Hepatocyte (in vitro differentiated cells): ENCODE measurements around the gene OTULINL. TPM values are rescaled to one million over a fixed set of nuclear protein-coding genes. Genes with fewer than 3 reads are reported as not detected.

Experiments
- DNase-seq: peaks from one replicate; pipeline ENCODE4 v3.0.0-alpha.2; 2016; ENCODE audit warnings: low spot score
- H2AFZ ChIP-seq: fragments of 200-600 bp; sonication (generic); 2 replicates; pipeline ENCODE4 v1.6.0; 2016; ENCODE audit warnings: antibody characterized with exemption, mild to moderate bottlenecking
- H3K27ac ChIP-seq: fragments of 200-600 bp; sonication (generic); 2 replicates; pipeline ENCODE4 v1.5.1; 2016; ENCODE audit warnings: mild to moderate bottlenecking
- H3K27me3 ChIP-seq: fragments of 200-600 bp; sonication (generic); 2 replicates; pipeline ENCODE4 v1.6.1; 2016
- H3K36me3 ChIP-seq: fragments of 200-600 bp; sonication (generic); replicated peaks from 2 replicates; pipeline ENCODE4 v1.5.1; 2016; ENCODE audit warnings: low read depth; ENCODE audit not compliant: insufficient read depth
- H3K4me1 ChIP-seq: fragments of 200-600 bp; sonication (generic); 2 replicates; pipeline ENCODE4 v1.5.1; 2016; ENCODE audit warnings: mild to moderate bottlenecking, moderate library complexity; ENCODE audit not compliant: insufficient read depth
- H3K4me2 ChIP-seq: fragments of 200-600 bp; sonication (generic); 2 replicates; pipeline ENCODE4 v1.6.0; 2016
- H3K4me3 ChIP-seq: fragments of 200-600 bp; sonication (generic); 2 replicates; pipeline ENCODE4 v1.5.1; 2016; ENCODE audit warnings: mild to moderate bottlenecking
- H3K79me2 ChIP-seq: fragments of 200-600 bp; sonication (generic); 2 replicates; pipeline ENCODE4 v1.6.0; 2017; ENCODE audit warnings: mild to moderate bottlenecking
- H3K9me2 ChIP-seq: fragments of 200-600 bp; sonication (generic); replicated peaks from 2 replicates; pipeline ENCODE4 v1.6.0; 2017; ENCODE audit warnings: mild to moderate bottlenecking; ENCODE audit not compliant: insufficient read depth
- H3K9me3 ChIP-seq: fragments of 200-600 bp; sonication (generic); 2 replicates; pipeline ENCODE4 v1.5.1; 2016; ENCODE audit warnings: low read depth, mild to moderate bottlenecking
- H4K20me1 ChIP-seq: fragments of 200-600 bp; sonication (generic); 2 replicates; pipeline ENCODE4 v1.6.0; 2016; ENCODE audit warnings: mild to moderate bottlenecking; ENCODE audit not compliant: insufficient read depth, poor library complexity, severe bottlenecking
- CTCF ChIP-seq: fragments of 200-600 bp; sonication (generic); IDR thresholded peaks from 2 replicates; pipeline ENCODE4 v1.5.1; 2016; ENCODE audit warnings: antibody characterized with exemption, mild to moderate bottlenecking; ENCODE audit not compliant: poor library complexity
- EZH2 ChIP-seq: fragments of 200-600 bp; sonication (generic); IDR thresholded peaks from 2 replicates; pipeline ENCODE4 v1.6.1; 2016; ENCODE audit warnings: antibody characterized with exemption, mild to moderate bottlenecking, borderline replicate concordance
- EZH2phosphoT487 ChIP-seq: fragments of 200-600 bp; sonication (generic); IDR thresholded peaks from one replicate; pipeline ENCODE4 v1.6.1; 2018; ENCODE audit warnings: antibody characterized with exemption, mild to moderate bottlenecking, low read depth, moderate library complexity; ENCODE audit not compliant: unreplicated experiment, severe bottlenecking
- WGBS: methylation state at CpG from one replicate; pipeline ENCODE4 v1.1.6; 2016; ENCODE audit warnings: low lambda C conversion rate; ENCODE audit errors: missing lambda C conversion rate; 5-methylcytosine and 5-hydroxymethylcytosine counted together
- polyA plus RNA-seq: library from polyadenylated mRNA; unstranded; fragments of >200 nt; fragmentation: Nextera tagmentation; extraction: Ambion mirVana; gene quantifications from 2 replicates; pipeline ENCODE4 v1.2.1, GENCODE V29; 2016
- total RNA-seq: library from RNA; depleted of rRNA; stranded (reverse); fragments of >200 nt; gene quantifications from 2 replicates; pipeline ENCODE4 v1.2.3, GENCODE V29; 2014

Gene OTULINL
- total and polyA plus RNA-seq, 2 experiments from 2014 or later: 25.4 to 35.4 TPM

GRCh38 chr5:14640765-14641164 is 59.2 kb downstream of the OTULINL start:
- H3K4me2 ChIP-seq: no peak overlapping the region

GRCh38 chr5:14644623-14645237 is 63.1 kb downstream of the OTULINL start:
- H3K27me3 ChIP-seq: peaks cover 4% of the 10 kb centered on the region
- DNase-seq: no peak
- H3K4me2 ChIP-seq: no peak overlapping the region
- H2AFZ ChIP-seq: no peak overlapping the region
- H4K20me1 ChIP-seq: no peaks in the 10 kb centered on the region
- H3K9me3 ChIP-seq: no peaks in the 10 kb centered on the region
- H3K9me2 ChIP-seq: no peaks in the 10 kb centered on the region
- no peaks in the 10 kb centered on the region for H3K79me2 ChIP-seq
- H3K4me3 ChIP-seq: no peak overlapping the region
- H3K36me3 ChIP-seq: no peaks in the 10 kb centered on the region
- 59% methylated on average over 1 of the region's 1 CpG for WGBS
- no peaks in the 10 kb centered on the region for H3K4me1 ChIP-seq
- TF ChIP-seq CTCF (no peak), EZH2phosphoT487 (no peak), EZH2 (no peak)
- no peak overlapping the region for H3K27ac ChIP-seq

More at GRCh38 chr5:14640765-14641164, 59.2 kb downstream of the OTULINL start:
- TF ChIP-seq CTCF: no peak
- TF ChIP-seq EZH2: no peak
- Histone ChIP-seq H3K36me3 (no peaks in the 10 kb centered on the region), H3K9me3 (no peaks in the 10 kb centered on the region), H3K79me2 (no peaks in the 10 kb centered on the region), H3K9me2 (no peaks in the 10 kb centered on the region), H2AFZ (no peak overlapping the region), H3K4me3 (no peak overlapping the region), H3K27ac (no peak overlapping the region), H3K27me3 (peaks cover under 1% of the 10 kb centered on the region), H4K20me1 (no peaks in the 10 kb centered on the region), H3K4me1 (no peaks in the 10 kb centered on the region)
- no peak for DNase-seq
- 79% methylated on average over 10 of the region's 10 CpGs for WGBS

- Histone ChIP-seq H3K79me2 (no peaks in the 10 kb centered on the region), H3K9me2 (no peaks in the 10 kb centered on the region), H4K20me1 (no peaks in the 10 kb centered on the region), H3K4me1 (no peaks in the 10 kb centered on the region), H3K27me3 (peaks cover 12% of the 10 kb centered on the region), H3K36me3 (no peaks in the 10 kb centered on the region), H3K9me3 (no peaks in the 10 kb centered on the region), H3K4me2 (no peak overlapping the region), H3K27ac (no peak overlapping the region), H2AFZ (no peak overlapping the region), H3K4me3 (no peak overlapping the region)
- no peak for DNase-seq
- no peak for TF ChIP-seq EZH2
- TF ChIP-seq EZH2phosphoT487: no peak
- no peak for TF ChIP-seq CTCF
- 88% methylated on average over 3 of the region's 3 CpGs for WGBS
These were observed 68.5 kb downstream of the OTULINL start for GRCh38 chr5:14650052-14650451.
